Panc1 (cell line): ENCODE data around the gene HORMAD2.

Source experiments
- POLR2AphosphoS5 ChIP-seq: IDR thresholded peaks from 2 replicates; pipeline ENCODE4 v1.6.1; 2012; ENCODE audit warnings: mild to moderate bottlenecking, low read depth, low read length, moderate library complexity
- REST ChIP-seq, 2 experiments: IDR thresholded peaks; 2 replicates each; pipeline ENCODE4 v1.6.1; 2011 to 2012; ENCODE audit warnings: low read depth in 2 of 2, control low read depth in 1 of 2, low read length in 1 of 2, mild to moderate bottlenecking in 1 of 2, moderate library complexity in 1 of 2; ENCODE audit not compliant: insufficient read depth in 1 of 2
- TCF7L2 ChIP-seq: IDR thresholded peaks from 2 replicates; pipeline ENCODE4 v1.6.1; 2011; ENCODE audit warnings: mild to moderate bottlenecking, low read depth, low read length, inconsistent platforms
- TF ChIP-seq, protein P1 (sequence below): fragments of 450-650 bp; IDR thresholded peaks from 2 replicates; pipeline ENCODE4 v1.5.1; 2017; ENCODE audit warnings: mild to moderate bottlenecking

GRCh38 chr22:30201945-30202344 lies 121.7 kb downstream of the HORMAD2 start:
- TF ChIP-seq, protein P1, sequence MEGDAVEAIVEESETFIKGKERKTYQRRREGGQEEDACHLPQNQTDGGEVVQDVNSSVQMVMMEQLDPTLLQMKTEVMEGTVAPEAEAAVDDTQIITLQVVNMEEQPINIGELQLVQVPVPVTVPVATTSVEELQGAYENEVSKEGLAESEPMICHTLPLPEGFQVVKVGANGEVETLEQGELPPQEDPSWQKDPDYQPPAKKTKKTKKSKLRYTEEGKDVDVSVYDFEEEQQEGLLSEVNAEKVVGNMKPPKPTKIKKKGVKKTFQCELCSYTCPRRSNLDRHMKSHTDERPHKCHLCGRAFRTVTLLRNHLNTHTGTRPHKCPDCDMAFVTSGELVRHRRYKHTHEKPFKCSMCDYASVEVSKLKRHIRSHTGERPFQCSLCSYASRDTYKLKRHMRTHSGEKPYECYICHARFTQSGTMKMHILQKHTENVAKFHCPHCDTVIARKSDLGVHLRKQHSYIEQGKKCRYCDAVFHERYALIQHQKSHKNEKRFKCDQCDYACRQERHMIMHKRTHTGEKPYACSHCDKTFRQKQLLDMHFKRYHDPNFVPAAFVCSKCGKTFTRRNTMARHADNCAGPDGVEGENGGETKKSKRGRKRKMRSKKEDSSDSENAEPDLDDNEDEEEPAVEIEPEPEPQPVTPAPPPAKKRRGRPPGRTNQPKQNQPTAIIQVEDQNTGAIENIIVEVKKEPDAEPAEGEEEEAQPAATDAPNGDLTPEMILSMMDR, result no peak
- TF ChIP-seq REST (IDR thresholded peaks at IDR 0.05; ENCODE audit: insufficient read depth in 1 of 2, low read depth in 2 of 2, low read length in 1 of 2), result no peak
- TF ChIP-seq POLR2AphosphoS5, result no peak
- TF ChIP-seq TCF7L2, result no peak
